ENCODE data around the gene MPND. TPM values are rescaled to one million over a fixed set of nuclear protein-coding genes. Genes with fewer than 3 reads are reported as not detected.
"Not testable (repeated sequence)": the region's sequence is repeated elsewhere in the genome, so short reads cannot be mapped to it uniquely, and the experiment has no call there.

The MPND gene
- total RNA-seq, 1 donor from 2014 or later, result 11.3 TPM

DNA sequence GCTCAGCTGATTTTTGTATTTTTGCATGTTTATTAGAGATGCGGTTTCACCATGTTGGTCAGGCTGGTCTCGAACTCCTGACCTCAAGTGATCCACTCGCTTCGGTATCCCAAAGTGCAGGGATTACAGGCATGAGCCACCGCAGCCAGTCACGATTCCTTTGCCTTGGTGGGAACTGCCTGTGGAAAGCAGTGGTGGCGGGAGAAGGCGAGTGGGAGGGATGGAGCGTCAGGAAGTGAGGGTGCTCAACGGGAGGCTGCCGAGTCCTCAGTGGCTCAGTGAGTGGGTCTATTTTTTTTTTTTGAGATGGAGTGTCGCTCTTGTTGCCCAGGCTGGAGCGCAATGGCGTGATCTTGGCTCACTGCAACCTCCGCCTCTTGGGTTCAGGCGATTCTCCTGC is 5.9 kb downstream of the MPND start:
- DNase-seq, result not testable (repeated sequence)

- no peak for DNase-seq
Observed at GRCh38 chr19:4350111-4350510, 6.7 kb downstream of the MPND start.

DNA sequence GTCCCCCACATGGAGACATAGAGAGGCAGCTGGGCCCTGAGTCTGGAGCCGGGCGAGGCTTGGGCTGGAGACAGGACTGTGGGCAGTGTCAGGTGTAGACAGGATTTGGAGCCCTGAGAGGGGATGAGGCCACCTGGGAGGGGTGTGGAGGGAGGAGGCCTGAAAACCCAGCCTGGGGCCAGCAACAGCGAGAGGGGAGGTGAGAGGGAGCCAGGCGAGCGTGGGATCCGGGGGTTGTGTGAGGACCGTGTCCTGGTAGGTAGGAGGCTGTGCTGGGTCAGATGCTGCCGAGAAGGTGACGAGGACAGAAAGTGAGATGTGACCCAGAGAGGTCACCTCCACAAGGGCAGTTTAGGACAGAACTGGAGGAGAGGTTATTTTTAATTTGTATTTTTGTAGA is 7.4 kb downstream of the MPND start:
- no peak for DNase-seq

- DNase-seq, result peak; percentile 79
Observed at GRCh38 chr19:4352701-4353121, 9.3 kb downstream of the MPND start.

DNA sequence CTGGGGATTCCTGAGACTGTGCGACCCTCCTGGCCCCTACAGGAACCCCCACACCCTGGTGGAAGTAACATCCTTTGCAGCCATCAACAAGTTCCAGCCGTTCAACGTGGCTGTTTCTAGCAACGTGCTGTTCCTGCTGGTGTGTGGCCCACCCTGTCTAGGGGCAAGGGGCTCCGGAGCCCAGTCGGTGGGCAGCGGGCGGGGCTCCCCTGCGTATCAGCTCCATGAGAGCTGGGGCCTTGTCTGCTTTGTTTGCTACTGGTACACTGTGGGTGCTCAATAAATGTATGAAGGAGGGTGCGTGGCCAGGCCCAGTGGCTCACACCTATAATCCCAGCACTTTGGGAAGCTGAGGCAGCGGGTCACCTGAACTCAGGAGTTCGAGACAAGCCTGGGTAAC is 10.9 kb downstream of the MPND start:
- no peak for DNase-seq

GRCh38 chr19:4354897-4355296 is 11.5 kb downstream of the MPND start:
- DNase-seq, result no peak

DNA sequence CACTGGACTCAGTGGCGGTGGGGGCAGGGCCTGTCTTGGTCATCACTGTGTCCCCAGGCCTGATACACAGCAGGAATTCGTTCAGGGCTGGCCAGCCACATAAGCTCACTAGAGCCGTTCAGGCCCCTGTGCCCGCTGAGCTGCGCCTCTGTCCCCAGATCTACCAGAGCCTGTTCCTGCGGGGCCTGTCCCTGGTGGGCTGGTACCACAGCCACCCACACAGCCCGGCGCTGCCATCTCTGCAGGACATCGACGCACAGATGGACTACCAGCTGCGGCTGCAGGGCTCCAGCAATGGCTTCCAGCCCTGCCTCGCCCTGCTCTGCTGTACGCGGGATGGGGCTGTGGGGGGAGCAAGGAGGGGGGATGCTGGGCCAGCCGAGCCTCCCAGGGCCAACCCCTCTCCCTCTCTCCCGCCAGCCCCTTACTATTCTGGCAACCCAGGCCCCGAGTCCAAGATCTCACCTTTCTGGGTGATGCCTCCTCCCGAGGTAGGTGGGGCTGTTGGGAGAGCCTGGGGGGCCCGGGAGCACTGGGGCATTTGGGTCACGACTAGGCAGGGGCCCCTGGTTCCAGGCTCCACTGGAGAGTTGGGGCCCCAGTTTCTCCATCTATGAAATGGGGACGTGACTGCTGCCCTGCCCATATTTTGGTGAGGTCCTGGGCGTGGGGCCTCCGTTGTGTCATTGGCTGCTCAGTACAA is 13.9 kb downstream of the MPND start:
- DNase-seq, result no peak

DNA sequence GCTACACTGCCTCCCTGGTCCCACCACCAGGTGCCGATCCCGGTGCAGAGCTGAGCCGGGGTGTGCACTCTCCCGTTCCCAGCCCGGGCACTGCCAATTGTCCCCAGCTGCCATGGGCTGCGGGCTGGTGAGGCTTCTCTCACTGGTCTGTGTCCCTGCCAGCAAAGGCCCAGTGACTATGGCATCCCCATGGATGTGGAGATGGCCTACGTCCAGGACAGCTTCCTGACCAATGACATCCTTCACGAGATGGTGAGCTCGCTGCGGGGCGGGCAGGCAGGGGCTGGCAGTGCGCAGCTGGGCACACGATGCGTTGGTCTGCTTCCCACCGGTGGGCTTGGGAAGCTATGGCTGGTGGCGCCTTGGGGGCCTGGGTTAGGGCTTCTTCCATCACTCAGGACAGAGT is 14.6 kb downstream of the MPND start:
- no peak for DNase-seq

DNA sequence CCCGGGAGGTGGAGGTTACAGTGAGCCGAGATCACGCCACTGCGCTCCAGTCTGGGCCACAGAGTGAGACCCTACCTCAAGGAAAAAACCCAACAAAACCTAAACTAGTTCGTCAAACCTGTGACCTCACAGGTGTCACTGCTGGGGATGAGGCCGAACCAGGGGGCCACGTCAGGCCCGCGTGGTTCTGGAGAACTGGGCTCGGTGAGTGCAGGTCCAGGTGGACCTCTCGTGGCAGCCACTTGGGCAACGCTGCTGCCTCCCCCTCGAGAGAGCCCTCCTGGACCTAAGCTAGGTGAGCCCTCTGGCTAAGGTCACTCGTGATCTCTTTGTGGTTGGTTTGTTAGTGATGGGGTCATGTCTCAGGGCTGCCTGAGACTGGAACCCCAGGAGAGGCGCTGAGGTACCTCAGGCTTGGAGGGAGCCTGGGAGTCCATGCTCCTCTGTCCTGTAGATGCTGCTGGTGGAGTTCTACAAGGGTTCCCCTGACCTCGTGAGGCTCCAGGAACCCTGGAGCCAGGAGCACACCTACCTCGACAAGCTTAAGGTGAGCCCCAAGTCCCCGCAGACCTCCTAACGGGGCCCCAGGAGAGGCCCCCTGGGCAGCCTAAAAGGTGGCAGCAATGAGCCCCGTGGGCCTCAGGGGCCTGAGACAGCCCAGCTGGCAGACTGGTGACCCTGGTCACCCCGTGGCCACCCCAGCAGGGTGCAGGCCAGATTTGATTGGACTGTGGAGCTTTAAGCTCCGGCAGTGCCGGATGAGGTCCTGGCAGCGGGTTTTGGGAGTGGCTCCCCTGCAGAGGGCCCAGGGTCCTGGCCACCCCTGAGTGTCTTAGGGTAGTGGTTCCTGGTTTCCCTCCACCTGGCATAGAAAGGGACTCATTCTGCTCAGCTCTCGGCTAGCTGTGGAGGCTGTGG is 15.6 kb downstream of the MPND start:
- no peak for DNase-seq

DNA sequence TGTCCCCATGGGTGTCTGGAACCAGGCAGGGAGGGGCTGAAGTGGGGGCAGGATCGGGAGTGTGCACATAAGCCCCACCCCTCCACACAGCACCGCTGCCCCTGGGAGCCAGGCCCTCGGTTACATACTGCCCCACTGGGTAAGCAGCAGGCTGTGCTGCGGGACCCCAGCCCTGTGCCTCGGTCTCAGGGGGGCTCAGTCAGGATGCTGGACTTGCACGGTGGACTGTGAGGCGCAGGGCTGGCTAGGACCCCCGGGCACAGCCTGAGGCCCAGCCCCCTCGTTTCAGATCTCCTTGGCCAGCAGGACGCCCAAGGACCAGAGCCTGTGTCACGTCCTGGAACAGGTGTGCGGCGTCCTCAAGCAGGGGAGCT is 16.3 kb downstream of the MPND start:
- no peak for DNase-seq

DNA sequence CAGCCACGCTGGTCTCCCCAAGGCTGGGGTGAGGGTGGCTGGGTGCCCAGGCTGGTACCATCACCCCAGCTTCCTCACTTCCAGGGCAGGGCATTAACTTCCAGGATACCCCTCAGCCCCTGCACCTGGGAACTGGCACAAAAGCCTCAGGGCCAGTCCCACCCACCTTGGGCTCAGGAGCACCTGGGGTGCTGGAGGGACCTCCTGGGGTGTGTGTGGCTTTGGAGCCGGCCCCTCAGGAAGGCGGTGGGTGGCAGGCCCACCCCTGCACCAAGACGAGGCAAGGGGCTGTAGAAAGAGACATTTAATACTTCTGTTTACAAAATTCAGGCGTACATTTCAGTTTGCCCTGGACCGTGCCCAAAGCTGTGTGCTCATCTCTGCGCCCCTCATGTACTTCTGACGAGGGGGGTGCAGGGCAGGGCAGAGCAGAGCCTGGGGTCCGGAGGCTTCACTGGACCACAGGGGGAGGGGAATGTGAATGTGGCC is 16.8 kb downstream of the MPND start:
- DNase-seq, result no peak

- DNase-seq, result peak; percentile 49
Observed at GRCh38 chr19:4360641-4361151, 17.3 kb downstream of the MPND start.

- no peak for DNase-seq
Observed at GRCh38 chr19:4361152-4362046, 18.0 kb downstream of the MPND start.

DNA sequence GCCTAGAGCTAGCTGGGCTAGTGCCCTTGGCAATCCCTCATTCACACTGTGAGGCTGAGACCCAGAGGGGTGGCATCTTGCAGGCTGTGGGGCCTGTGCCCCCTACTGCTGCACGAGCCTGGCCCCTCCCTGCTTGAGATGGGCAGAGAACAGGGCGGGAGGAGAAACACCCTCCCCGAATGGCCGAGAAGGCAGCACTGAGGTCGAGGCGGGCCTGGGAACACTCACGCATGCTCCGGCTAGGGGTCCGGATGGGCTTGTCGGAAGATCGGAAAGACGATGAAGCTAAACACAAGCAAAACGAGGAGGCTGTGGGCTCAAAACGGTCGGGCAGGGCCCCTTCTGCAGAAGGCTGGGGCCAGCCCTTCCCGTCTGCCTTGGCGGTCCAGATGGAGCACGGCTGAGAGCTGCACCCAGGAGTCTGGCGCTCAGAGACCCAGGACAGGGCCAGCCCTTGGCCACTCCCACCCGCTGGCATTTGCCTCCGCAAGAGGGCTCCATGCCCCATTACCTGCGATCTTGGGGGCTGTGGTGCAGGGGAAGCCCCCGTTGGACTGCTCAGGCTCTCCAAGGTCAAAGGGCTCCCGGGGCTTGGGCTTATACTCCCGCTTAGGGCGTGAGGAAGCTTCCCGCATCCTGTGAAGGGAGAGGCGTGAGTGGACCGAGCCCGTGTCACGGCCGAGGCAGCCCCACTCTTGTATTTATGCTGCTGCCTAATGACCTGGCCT is 18.9 kb downstream of the MPND start:
- DNase-seq, result no peak

DNA sequence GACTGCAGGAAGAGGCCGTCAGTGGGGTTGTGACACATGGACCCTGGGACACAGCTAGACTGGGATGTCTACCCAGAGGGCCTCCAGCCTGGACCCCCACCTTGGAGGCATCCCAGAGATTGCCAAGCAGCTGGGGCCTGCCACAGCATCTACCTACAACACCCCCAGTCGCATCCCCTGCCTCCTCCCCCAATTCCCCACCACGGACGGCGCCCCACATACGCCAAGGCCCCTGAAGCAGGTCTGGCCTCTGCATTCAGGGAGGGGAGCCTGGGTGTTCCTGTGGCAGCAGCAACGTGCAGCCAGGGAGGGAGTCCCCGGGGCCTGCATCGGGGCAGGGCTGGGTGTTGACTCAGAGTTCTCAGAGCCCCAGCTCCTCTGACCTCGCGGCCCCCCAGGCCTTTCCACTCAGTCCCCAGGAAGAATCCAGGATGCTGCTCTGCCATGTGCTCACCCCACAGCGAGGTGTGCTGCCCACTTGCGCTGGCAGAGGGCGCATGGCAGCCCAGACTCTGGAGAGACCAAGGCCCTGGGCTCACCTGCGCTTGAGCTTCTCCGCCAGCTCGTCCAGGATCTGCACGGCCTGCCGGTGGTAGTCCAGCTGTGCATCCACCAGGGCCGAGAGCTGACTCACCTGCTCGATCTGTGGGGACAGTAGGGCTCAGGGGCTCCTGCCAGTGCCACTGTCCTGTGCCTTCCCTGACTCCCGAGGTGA is 19.6 kb downstream of the MPND start:
- no peak for DNase-seq

DNA sequence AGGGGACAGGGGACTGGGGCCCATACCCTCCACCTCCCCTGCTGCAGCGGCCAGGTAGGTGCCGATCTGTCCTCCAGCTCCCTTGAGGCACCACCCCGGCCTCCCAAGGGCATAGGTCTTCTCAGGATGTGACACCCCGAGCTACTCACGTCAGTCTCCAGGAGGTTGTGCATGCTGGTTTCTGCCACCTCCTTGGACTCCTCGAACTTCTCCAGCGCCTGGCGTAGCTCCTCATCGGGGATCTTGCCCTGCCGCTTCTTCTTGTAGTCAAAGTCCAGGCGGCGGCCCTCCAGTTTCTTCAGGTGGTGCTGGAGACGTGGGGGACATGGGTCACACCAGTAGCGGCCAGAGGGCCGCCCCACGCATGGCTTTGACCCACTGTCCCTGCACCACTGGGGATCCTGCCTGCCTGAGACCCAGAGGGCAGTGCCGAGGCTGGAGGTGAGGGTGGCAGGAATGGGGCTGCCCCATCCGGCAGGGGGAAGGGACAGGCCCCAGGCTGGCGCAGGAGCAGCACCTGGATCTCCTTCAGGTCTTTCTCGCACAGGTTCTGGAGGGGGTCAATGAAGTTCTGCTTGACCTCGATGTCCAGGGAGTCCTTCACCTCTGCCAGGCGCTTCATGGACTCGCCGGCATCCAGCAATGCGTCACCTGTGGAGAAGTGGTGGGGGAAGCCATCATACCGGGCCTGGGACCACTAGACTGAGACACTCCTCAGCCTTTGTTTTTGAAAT is 20.4 kb downstream of the MPND start:
- DNase-seq, result no peak

DNA sequence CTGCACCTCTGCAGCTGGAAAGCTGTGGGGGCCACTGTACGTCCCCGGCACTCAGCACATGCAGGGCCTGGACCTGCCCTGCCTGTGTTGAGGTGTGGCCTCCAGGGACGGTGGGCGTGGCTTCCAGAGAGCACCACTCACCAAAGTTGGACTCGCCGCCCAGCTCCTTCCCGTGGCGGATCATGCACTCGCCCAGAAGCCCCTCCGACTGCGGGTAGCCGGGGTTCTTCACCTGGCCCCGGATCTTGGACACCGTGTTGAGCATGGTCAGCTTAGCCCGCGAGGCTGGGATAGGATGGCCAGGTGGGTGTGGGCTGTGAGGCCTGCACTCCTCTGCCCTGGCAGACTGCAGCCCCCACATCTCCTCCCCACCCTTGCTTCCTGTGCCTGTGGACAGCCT is 22.0 kb downstream of the MPND start:
- DNase-seq, result no peak

- no peak for DNase-seq
Observed at GRCh38 chr19:4365791-4366665, 22.7 kb downstream of the MPND start.
